HG03196 (cell line): Measurements from ENCODE around the gene TUBA1A.
A peak's percentile ranks its signal among the peaks of the same experiment; 100 is the strongest.
"Not testable (repeated sequence)": the region's sequence is repeated elsewhere in the genome, so short reads cannot be mapped to it uniquely, and the experiment has no call there.

Source experiments
- ATAC-seq: cut with Tn5 transposase; IDR thresholded peaks from one replicate; pipeline ENCODE4 v1.9.1; 2021; ENCODE audit not compliant: unreplicated experiment

TUBA1A gene

GRCh38 chr12:49201595-49202295, 12.9 kb upstream of the TUBA1A start:
- ATAC-seq = no peak

DNA sequence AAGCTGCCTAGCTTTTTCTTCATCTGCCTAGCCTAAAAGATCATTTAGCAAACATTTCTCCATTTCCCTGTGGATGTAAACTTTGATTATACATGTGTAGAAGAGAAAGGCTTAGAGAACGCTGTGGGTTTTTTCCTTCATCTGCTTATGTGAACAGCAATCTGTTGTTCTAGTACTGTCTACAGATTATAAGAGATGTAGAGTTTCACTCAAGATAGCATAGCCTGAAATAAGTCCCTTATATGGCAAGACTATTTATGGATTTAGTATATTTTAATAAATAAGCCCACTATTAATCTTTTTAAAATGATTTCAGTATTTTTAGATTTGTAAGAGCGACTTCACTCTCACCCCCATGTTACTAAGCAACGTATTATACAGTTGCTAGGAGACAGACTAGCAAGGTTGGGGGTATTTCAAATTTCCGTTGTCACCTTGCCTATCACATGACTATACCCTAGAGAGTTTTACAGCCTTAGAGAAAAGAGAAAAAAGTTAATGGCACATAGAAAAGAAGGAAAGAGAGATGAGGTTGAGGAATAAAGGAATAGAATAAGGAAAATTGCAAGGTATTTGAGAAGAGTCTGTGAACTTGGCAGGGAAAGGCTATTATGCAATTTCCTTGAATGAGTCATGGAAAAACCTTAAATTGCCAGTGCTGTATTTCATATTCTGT, 12.2 kb upstream of the TUBA1A start:
- no peak for ATAC-seq

DNA sequence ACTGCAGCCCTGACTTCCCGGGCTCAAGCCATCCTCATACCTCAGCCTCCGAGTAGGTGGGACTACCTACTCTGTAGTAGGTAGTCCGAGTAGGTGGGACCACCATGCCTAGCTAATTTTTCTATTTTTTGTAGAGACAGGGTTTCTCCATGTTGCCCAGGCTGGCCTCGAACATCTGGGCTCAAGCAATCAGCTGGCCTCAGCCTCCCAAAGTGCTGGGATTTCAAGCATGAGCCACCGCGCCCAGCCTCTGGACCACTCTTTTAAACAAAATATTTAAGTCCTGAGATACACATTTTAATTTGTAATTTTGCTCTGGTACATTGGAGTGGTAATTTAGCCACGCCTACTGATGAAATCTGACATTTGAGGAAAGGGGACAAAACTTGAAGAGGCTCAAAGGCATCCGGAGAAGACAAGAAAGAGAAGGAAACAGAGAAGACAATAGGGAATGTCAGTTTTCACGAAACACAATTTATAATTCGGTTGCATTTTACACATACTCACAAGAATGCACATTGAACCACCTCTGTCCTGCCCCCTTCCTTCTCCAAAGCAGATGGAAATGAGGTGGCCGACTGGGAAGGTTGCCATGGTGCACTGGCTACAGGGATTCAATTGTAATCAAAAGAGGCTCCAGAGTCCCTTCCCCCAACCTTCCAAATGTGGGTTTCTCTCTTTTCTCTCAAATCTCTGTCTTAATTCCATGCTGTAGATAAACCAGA, 9.7 kb upstream of the TUBA1A start:
- no peak for ATAC-seq

GRCh38 chr12:49197256-49197655, 8.4 kb upstream of the TUBA1A start:
- ATAC-seq = no peak

DNA sequence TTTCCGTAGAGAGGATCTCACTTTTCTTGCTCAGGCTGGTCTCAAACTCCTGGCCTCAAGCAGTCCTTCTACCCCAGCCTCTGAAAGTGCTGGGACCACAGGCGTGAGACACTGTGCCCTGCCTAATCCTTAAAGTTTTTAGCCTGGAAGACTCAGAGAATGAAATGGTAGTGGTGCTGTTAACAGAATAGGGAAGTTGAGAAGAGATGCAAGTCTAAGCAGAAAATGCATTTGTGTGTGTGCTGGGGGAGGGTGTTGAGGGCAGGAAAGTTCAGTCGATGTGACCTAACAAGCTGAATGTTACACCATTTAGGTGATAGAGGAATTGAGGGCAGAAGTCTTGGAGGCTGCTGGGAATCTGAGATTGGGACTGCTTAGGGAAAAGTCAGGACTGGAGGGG, 6.9 kb upstream of the TUBA1A start:
- ATAC-seq = no peak

- ATAC-seq = not testable (repeated sequence)
These were observed 4.9 kb upstream of the TUBA1A start for GRCh38 chr12:49193746-49194145.

GRCh38 chr12:49191498-49191897, 2.6 kb upstream of the TUBA1A start:
- not testable (repeated sequence) for ATAC-seq

- ATAC-seq = no peak
These were observed 2.1 kb upstream of the TUBA1A start for GRCh38 chr12:49190974-49191373.

DNA sequence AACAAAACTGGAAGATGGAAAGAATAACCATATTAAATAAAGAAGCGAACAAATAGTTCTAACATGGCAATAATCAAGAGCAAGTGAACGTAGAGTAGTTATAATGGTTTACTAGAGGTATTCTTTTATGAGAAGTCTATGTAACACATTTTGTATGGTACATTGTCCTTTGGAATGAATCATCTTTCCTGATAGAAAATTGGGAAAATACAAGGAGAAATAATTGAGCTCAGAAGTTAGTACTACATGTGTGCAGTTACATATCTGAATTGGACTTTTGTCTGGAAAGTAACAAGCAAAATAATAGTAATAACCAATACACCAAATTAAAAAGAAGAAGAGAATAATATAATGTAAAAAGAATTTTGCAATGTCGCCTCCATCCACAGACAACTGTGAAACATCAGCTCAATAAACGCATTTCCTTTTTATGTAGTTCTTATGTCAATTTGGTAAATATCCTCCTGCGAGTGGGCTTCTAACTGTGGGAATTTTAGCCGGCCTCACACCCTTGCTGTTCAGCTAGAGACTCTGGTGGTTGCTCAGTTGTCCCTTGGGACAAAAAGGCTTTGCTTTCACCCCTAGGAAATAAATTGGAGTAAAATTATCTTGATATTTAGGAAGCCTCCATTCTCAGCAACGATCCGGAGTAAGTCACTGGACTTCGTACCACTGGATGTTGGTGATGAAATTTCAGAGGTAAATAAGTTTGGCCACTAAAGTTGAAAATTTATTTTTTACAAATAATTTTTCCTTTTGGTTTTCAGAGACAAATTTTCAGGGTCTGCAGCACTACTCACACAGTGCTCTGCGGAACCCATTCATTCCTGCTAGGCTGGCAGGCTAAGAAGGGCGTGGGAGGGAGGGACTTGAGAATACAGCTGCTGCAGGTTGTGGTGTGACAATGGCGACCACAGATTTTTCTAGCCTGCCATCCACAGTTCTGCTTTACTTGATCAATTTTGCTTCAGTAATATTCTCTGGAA, 1.1 kb upstream of the TUBA1A start:
- ATAC-seq = no peak

DNA sequence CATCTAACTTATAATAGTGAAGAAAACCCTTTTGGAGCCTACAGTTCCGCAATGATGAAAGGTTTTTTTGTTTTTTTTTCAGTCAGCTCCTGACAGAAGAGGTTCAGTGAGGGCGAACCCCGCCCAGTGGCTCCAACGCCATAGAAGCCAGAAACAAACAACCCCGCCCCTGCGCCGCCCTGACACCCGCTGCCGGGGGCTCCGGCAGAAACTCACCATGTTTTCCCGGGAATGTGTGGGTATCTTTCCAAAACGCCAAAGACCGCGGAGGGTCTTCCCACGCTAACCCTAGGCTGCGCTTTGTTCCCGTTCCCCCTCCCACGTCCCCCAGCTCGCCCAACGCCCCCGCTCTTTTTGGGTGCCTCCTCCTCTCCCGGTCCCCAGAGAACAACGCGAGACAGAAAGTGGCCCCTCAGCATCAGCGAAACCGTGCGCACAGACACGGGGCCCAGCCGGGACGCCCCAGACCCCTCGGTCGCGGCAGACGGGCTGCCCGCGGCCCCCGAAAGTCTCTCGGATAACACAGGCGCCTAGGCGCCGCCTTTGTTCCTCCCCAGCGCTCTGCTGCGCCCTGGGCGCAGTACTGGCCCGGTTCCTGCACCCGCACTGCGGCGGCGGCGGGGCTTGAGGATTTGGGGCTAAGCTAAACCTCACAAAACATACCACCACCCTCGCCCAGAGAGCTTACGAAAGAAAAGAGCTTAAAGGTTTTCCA, 522 bp downstream of the TUBA1A start:
- peak; percentile 40 for ATAC-seq

DNA sequence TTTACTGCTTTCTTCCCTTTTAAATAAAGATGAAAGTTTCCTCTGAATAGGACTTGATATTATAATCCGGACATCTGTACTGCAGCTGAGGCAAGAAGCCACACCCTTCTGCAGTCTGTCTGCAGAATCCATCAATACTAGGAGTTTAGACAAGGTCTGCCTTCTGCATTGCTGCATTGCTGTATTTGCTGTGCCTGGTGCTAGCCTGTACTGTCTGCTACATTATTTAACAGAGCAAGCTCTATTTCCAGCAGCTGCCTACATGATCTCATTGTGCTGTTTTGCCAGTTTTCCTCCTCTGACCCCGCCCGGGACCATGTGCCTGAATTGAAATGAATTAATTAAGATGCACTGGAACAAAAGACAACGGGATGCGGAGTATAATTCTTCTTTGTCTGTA, 1.7 kb downstream of the TUBA1A start:
- ATAC-seq = no peak

- ATAC-seq = not testable (repeated sequence)
These were observed 2.6 kb downstream of the TUBA1A start for GRCh38 chr12:49186307-49186706.

GRCh38 chr12:49184697-49185096, 4.2 kb downstream of the TUBA1A start:
- not testable (repeated sequence) for ATAC-seq

DNA sequence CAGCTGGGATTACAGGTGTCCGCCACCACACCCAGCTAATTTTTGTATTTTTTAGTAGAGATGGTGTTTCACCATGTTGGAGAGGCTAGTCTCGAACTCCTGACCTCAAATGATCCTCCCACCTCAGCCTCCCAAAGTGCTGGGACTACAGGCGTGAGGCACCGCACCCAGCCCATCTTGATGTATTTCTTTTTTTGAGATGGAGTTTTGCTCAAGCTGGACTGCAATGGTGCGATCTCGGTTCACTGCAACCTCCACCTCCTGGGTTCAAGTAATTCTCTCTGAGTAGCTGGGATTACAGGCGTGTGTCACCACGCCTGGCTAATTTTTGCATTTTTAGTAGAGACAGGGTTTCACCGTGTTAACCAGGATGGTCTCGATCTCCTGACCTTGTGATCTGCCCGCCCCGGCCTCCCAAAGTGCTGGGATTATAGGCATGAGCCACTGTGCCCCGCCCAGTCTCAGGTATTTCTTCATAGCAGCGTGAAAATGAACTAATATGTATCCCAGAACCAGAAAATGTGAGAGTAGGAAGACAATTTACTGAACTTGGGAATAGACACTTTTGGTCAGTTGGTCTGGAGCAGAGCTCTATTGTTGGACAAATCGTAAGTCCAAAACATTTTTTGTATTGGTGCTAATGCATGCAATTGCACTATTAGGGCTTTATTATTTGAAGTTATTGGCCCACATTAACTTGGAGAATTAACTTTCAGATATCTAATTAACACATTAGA, 5.5 kb downstream of the TUBA1A start:
- ATAC-seq = not testable (repeated sequence)

GRCh38 chr12:49174218-49174617, 14.7 kb downstream of the TUBA1A start:
- ATAC-seq = no peak

DNA sequence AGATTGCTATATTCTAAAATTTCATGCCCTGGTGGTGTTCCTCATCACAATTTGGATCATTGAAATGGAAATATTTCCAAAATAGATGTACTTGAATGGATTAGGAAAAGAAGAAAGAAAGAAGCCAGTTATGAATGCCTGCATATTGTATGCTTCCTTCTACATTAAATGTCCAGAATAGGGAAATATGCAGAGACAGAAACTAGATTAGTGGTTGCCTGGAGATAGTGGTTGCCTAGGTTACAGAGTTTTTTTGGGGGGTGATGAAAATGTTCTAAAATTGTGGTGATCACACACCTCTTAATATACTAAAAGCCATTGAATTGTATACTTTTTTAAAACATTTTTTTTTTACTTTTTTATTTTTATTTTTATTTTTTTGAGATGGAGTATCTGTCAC, 18.0 kb downstream of the TUBA1A start:
- no peak for ATAC-seq

GRCh38 chr12:49165114-49165513, 23.8 kb downstream of the TUBA1A start:
- ATAC-seq = no peak

- not testable (repeated sequence) for ATAC-seq
These were observed 27.0 kb downstream of the TUBA1A start for GRCh38 chr12:49161901-49162300.

GRCh38 chr12:49161092-49161795, 27.6 kb downstream of the TUBA1A start:
- ATAC-seq = no peak
